AG04450 (cell line): Measurements from ENCODE around the gene OR2B2. TPM values are rescaled to one million over a fixed set of nuclear protein-coding genes. Genes with fewer than 3 reads are reported as not detected.

ENCODE experiments used
- CTCF ChIA-PET: fragments of 300-600, 350-600 bp; formaldehyde crosslinking; extraction: SDS; loops from one replicate; lab custom pipeline; 2022; ENCODE audit warnings: antibody characterized with exemption, inconsistent platforms; lab: Charles Lee
- POLR2A ChIA-PET: fragments of 350-600 bp; formaldehyde crosslinking; extraction: SDS; loops from one replicate; lab custom pipeline; 2021; ENCODE audit warnings: antibody characterized with exemption, inconsistent platforms; lab: Yijun Ruan, JAX
- DNase-seq: peaks from one replicate; pipeline ENCODE4 v3.0.0-alpha.2; 2011; ENCODE audit warnings: low read depth, low spot score
- H3K27ac ChIP-seq: one replicate; pipeline ENCODE4 v1.5.1; 2012; ENCODE audit warnings: low read depth, low read length, control low read depth
- H3K27me3 ChIP-seq: one replicate; pipeline ENCODE4 v1.6.0; 2012; ENCODE audit warnings: low read length; ENCODE audit not compliant: control insufficient read depth, insufficient read depth
- H3K4me3 ChIP-seq: 2 replicates; pipeline ENCODE4 v1.5.1; 2011; ENCODE audit warnings: mild to moderate bottlenecking, low read depth, low read length, control low read depth
- H3K9me3 ChIP-seq: 2 replicates; pipeline ENCODE4 v1.5.1; 2012; ENCODE audit warnings: low read length; ENCODE audit not compliant: control insufficient read depth, insufficient read depth
- CTCF ChIP-seq: IDR thresholded peaks from 2 replicates; pipeline ENCODE4 v1.5.1; 2011; ENCODE audit warnings: low read depth, low read length, control low read depth, inconsistent platforms
- polyA plus RNA-seq: library from polyadenylated mRNA; depleted of rRNA; stranded (reverse); fragments of >200 nt; gene quantifications from 2 replicates; pipeline ENCODE4 v1.2.3, GENCODE V29; 2011

Gene OR2B2
- polyA plus RNA-seq, 1 experiment: not detected

- no peaks in the 10 kb centered on the region for H3K27me3 ChIP-seq
- ChIA-PET CTCF (interaction anchor here (0.6 to 6.2 kb wide), 16 partner anchors 19 to 766 kb away, joined by 3 to 99 read pairs (median 4); a partner anchor contains a TSS), POLR2A (interaction anchor here (0.6 to 5.3 kb wide), 43 partner anchors 9 to 1876 kb away, joined by 3 to 167 read pairs (median 6); partner anchors contain the start of genes TRIM27, ZNF184 and ZSCAN31)
- DNase-seq: peak; percentile 94
- H3K9me3 ChIP-seq: no peaks in the 10 kb centered on the region
- H3K4me3 ChIP-seq: peak overlapping the region; percentile 91
- H3K27ac ChIP-seq: peak overlapping the region; percentile 91
- TF ChIP-seq CTCF: no peak
These were observed 18.9 kb downstream of the OR2B2 start for GRCh38 chr6:27893059-27893835.

- Histone ChIP-seq H3K4me3 (peak overlapping the region; percentile 74), H3K27me3 (no peaks in the 10 kb centered on the region), H3K27ac (peak overlapping the region; percentile 91), H3K9me3 (no peaks in the 10 kb centered on the region)
- ChIA-PET POLR2A (interaction anchor here (0.6 to 5.3 kb wide), 39 partner anchors 10 to 1875 kb away, joined by 3 to 167 read pairs (median 6); partner anchors contain the start of genes TRIM27, ZNF184 and ZSCAN31), CTCF (interaction anchor here (0.7 to 6.2 kb wide), 8 partner anchors 21 to 766 kb away, joined by 3 to 99 read pairs (median 3); a partner anchor contains a TSS)
- no peak for DNase-seq
- no peak for TF ChIP-seq CTCF
These were observed 19.5 kb downstream of the OR2B2 start for GRCh38 chr6:27892649-27893058.

GRCh38 chr6:27891320-27891875, 20.8 kb downstream of the OR2B2 start:
- Histone ChIP-seq H3K9me3 (no peaks in the 10 kb centered on the region), H3K27me3 (no peaks in the 10 kb centered on the region), H3K27ac (peak overlapping the region; percentile 91), H3K4me3 (peak overlapping the region; percentile 25)
- ChIA-PET POLR2A (interaction anchor here (0.6 to 3.6 kb wide), 8 partner anchors 10 to 1695 kb away, joined by 4 to 149 read pairs (median 20); a partner anchor contains a TSS), CTCF (interaction anchor here (0.7 kb wide), 1 partner anchor 729 kb away, joined by 5 read pairs; no protein-coding TSS in a partner anchor)
- no peak for TF ChIP-seq CTCF
- DNase-seq: no peak

GRCh38 chr6:27890445-27891319, 21.5 kb downstream of the OR2B2 start:
- POLR2A ChIA-PET: interaction anchor here (0.6 to 3.6 kb wide), 30 partner anchors 9 to 1864 kb away, joined by 3 to 149 read pairs (median 6); a partner anchor contains a TSS

More at GRCh38 chr6:27890445-27891319, 21.5 kb downstream of the OR2B2 start:
- no peak for TF ChIP-seq CTCF
- peak overlapping the region; percentile 67 for H3K4me3 ChIP-seq
- no peaks in the 10 kb centered on the region for H3K9me3 ChIP-seq
- CTCF ChIA-PET: interaction anchor here (0.7 to 1.3 kb wide), 5 partner anchors 17 to 728 kb away, joined by 3 to 8 read pairs (median 5); no protein-coding TSS in a partner anchor
- DNase-seq: peak; percentile 84
- H3K27ac ChIP-seq: peak overlapping the region; percentile 87
- H3K27me3 ChIP-seq: no peaks in the 10 kb centered on the region
